ENCODE results near the gene RTL1.

The RTL1 gene

DNA sequence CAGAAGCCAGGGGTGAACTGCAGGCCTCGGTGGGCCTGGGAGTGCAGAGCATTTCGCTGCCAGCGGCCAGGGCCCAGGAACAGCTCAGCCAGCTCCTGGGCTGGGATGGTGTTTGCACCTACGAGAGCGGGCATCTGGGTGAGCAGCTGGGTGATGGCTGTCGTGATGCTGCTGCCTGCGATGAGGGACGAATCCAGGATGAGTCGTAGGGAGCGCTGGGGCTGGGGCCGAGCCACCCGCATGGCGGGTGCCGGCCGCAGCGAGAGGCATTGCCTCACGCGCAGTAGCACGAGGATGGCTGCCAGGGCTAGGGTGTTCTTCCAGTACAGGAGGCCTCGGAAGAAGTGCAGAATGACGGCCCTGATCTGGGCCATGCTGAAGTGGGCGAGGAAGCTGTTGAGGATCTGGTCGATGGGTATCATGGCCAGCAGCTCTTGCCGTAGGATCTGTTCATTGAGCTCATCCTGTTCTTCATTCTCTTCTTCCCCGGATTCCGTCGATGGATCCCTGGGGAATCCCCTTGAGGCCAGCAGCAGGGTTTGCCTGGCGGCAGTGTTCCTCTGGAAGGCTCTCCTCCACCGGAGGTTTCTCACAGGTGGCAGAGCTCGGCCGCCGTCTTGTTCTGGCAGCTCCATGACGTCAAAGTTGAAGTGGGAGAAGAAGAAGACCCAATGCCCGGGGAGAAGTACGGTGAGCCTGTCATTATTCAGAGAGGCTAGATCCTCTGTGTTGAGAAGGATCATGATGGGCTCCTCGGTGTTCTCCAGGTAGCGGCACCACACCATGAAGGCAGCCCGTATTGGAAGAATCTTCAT lies 22.1 kb downstream of the RTL1 start:
- no peak for DNase-seq

DNA sequence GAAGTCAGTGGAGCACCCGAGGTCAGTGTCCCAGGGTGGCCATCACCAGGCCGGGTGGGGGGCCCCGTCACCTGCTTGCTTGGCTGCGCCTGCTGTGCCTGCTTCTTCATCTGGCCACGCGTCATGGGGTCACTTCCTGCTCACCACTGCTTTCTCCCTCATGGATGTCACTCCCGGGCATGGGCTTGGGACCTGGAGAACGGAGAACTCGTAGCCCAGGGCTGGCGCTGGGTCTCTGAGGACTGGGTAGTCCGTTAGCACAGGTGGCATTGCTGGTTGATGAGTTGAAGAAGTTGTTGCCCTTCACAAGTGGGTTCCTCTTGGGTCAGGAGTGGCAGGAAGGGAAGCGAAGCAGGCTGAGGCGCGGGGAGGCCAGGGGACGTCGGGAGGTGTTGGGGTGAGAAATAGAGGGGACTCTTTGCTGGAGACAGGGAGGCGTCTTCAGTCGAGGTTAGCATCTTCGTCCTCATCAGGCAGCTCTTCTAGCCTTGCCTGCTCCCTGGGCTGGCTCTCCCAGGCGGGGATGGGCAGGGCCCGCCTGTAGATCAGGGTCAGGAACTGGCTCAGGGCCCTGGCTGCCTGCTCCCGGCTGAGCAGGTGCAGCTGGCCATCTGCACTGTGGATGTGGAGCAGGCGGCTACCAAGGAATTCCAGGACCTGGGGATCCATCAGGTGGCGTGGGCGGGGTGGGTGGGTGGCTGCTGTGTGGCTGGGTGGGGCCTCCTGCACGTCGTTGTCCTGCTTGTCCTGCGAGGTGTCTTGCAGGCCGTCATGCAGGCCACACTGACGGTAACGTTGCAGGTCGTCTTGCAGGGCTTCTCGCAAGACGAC lies 23.0 kb downstream of the RTL1 start:
- DNase-seq, result no peak

DNA sequence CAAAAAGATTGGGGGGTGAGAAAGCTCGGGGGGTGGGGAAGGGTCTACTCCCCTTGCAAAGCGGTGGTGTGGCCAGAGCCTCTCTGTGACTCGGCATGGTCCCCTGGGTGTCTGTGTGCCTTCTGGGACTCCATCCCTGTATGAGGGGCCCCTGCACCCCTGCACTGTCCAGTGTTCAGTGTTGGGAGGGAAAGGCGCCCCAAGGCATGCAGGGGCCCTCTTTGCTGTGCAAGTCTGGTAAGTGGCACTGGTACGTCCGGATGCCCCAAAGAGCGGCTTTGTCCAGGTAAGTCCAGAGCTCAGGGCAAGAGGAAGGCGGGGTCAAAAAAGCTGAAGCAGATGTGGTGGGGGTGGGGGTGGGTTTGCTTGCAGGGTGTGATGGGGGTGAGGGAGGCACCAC lies 23.7 kb downstream of the RTL1 start:
- DNase-seq, result no peak

DNA sequence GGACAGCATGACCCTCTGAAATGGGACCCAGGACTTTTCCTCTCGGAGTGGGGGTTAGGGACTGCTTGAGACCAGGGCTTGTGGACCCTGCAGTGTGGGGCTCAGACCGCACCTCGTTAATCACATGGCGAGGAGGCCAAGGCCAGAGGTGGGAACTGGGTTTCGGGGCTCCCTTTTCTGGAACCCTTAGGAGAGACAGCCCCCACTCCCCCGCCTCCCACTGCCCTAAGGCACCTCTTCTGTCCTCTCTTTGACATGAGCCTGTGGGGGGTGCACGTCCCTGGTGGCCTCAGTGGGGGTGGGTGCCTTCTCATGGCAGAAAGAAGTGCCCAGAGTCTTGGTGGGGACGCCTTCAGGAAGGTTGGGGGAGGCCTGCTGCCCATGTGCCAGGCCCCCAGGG lies 24.3 kb downstream of the RTL1 start:
- no peak for DNase-seq

DNA sequence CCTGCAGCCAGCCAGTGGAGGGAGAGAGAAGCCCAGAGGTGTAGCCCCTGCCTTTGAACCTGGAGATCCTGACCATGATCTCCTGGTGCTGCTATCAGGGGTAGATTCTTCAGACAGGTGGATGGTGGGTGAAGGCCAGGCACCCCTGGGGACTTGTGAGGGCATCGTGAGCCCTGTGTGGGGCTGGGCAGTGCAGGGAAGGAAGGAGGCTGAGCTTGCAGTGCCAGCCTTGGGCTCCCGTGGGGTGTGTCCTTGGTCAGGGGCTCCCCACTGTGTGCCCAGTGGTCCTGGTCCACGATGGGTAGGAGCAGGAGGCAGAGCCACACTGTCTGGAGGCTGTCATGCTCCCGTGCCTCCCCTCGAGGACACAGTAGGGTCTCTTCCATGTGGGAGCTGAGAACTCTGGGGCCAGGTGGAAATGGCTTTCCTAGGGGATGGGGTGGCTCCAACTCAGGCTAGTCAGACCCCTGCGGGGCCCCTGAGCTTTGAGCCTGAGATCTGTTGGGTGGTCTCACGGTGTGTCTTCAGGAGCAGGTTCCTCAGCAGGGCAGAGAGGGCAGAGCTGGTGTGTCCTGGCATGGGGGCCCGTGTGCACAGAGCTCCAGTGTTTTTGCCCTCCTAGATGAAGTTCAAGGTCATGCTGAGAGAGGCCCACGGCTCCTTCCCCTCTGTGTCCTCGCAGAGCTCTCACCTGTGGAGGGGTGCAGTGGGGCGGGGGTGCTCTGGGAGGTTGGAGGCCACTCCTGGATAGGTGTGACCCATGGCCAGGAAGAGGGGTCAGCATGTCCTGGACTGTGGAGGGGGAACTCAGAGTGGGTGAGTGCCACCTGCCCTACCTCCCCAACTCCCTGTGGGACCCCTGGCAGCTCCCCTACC lies 25.0 kb downstream of the RTL1 start:
- no peak for DNase-seq

DNA sequence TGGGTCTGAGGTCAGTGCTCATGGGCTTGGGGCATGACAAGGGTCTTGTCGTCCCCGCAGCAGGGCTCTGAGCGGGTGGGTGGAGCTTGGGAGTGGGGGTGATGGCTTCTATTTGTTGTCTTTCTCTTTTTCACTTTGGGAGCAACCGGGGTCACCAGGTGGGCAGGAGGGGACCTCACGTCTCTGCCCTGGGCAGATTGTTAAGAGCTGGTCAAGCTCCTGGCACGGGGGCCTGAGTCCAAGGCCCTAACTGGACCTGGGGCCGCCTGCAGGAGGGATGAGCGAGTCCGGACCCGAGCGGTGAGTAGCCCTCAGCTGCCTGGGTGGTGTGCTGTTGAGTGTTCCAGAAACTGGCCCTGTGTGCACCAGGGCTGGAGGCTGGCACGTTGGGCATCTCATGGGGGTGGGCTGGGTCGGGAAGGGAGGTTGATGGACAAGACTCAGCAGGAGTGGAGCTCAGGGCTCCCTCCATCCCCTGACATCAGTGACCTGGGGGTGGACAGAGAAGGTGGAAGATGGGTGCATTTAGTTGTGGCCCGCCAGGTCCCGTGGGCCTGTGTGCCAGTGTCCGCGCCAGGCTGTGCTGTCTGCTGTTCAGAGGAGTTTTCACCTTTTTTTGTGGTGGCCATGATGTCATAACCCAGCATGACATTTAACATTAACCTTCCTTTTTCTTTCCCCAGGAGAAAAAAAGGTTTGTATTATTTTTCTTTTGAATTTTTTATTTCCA lies 27.5 kb downstream of the RTL1 start:
- DNase-seq, result no peak

DNA sequence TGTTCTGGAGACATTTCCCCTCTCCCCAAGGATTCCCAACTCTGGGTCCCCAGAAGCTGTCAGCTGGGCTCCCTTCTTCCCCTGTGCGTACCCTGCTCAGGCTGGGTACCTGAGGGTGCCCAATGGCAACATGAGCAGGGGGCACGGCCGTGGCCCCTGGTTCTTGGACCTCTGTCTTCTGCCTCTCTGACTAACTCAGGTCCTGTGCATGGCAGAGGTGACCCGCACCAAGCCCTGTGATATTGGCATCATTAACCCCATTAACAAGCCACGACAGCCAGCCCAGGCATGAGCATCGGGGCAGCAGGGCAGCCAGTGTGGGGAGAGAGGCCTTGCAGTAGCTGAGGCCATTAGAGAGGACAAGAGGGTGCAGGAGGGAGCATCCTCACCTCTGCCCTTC lies 28.4 kb downstream of the RTL1 start:
- DNase-seq, result no peak

DNA sequence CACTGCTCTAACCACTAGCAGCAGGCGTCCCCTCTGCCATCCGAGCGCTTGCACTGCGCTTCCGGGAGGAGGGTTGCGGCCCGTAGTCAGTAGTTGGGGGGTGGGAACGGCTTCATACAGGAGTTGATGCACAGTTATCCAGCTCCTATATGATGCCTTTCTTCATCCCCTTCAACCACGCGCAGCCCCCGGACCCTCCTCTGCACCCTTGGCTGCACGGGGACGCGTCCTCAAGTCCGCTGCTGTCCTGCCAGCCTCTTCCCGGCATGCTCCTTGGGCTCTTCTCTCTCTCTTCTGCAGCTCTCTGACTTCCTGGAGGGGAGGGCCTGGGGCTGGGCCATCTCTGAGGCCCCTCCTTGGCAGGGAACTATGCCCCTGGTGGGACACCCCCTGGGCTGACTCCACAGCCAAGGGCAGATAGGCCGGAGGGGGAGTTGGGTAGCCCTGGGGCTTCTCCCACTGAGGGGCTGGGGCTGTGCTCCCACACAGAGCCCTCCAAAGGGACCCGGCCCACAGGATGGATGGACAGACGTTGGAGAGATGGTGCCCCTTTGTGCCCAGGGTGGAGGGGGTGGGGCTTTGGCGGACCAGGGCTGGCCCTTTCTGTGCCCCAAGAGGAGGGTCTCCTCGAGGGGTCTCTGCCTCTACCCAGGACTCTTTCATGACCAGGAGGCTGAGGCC lies 29.0 kb downstream of the RTL1 start:
- no peak for DNase-seq

DNA sequence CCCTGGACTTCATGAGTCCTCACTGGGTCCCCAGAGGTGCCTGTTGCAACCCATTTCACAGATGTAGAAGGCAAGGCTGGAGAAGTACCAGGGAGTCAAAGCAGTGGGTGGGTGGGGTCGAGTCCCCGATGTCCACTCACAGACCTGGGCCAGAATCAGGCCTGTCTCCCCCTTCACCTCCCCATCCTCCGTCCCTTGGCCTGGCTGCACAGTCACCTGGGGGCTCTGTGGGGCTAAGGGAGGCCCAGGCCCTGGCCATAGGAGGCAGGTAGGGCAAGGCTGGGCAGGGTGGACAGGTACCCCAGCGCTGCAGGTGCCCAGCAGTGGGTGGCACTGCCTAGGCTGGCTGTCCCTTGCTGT lies 29.5 kb downstream of the RTL1 start:
- no peak for DNase-seq

DNA sequence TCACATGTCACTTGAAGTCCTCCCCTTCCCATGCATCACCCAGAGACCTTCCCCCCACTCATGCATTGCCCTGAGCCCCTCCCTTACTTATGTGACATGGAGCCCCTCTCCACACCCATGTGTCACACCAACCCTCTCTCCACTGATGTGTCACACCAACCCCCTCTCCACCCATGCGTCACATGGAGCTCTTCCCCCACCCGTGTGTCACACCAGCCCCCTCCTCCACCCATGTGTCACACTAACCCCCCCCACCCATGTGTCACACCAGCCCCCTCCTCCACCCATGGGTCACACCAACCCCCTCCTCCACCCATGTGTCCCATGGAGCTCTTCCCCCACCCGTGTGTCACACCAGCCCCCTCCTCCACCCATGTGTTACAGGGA lies 30.4 kb downstream of the RTL1 start:
- DNase-seq, result no peak

DNA sequence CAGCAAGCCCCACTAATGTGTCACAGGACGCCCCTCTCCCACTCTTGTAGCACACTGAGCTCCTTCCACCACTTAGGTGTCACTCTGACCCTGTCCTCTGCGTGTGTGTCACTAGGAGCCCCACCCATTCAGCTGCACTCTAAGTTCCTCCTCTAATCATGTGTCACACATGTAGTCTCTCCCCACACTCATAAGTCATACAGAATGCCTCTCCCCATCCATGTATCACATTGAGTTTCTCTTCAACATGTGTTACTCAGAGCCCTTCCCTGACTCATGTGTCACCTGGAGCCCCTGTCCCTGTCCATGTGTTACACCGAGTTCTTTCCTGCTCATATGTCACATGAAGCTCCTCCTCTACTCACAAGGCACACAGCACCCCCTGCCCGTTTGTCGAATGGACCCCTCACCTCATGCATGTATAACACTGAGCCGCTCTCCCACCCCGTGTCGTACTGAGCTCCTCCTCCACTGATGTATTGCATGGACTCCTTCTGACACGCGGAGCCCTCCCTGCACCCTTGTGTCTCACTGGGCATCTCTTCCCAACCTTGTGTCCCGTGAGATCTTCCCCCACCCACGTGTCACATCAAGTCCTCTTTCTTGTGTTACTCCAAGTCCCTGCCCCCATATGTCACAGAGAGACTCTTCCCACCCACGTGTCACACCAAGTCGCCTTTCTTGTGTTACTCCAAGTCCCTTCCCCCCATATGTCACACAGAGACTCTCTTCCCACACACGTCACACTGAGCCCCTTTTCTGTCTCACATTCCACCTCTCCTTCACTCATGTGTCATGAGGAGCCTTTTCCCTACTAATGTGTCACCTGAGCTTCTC lies 31.0 kb downstream of the RTL1 start:
- no peak for DNase-seq

DNA sequence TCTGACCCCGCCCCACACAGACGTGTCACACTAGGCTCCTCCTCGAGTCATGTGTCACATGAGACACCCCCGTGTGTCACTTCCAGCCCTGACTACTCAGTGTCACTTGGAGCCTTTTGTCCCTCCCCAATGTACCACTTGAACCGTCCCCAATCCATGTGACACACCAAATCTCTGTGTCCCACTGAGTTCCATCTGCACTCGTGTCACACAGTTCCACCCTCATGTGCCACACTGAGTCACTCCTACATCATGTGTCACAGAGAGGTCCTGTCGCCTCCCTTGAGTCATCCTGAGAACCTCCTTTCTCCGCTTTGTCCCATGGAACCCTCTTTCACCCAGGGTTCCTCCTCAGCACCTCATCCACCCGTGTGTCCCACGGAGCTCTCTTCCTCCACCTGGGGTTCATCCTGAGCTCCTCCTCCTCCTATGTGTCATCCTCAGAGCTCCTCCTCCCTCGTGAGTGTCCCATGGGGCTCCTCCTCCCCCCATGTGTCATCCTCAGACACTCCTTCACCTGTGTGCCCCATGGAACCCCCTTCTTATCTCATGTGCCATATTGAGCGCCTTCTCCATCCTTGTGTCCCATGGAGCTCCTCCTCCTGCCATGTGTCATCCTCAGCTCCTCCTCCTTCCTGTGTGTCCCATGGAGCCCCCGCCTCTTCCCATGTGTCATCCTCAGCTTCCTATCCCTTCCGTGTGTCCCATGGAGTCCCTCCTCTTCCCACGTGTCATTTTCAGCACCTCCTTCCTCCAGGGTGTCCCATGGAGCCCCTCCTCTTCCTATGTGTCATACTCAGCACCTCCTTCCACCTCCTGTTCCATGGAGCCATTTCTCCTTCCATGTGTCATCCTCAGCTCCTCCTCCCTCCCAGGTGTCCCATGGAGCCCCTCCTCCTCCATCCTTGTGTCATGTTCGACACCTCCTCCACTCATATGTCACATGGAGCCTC lies 32.0 kb downstream of the RTL1 start:
- DNase-seq, result no peak

DNA sequence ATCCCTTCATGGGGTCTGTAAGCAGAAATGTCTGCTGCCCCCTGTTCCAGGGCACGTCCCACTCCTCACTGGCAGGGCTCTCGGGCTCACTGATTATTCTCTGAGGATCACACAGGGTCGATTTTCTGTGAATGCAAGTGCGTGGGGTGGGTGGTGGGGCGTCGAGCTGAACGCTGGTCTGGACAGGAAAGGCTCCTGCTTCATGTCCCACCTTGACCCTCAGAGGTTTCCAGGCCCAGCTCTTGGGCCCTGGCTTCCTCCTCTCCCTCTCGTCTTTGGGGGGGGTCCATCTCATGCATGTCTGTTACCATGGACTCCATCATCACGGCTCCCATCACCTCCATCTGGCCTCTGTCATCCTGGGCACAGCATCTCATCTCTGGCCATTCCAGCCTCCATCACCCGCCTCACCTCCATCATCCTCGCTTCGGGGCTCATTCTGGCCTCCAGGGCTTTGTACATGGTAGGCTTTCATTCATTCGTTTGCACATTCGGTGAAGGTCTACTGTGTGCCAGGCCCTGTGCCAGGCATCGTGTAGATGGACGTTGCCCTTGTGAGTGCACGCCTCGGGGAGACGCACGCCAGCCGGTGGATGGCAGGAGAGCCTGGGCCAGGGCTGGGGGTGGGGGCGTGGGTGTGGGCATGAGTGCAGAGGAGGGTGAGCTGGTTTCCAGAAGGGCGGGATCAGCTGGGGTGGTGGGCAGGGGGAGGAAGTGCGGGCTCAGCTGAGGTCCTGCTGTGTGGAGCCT lies 34.7 kb downstream of the RTL1 start:
- DNase-seq, result no peak

DNA sequence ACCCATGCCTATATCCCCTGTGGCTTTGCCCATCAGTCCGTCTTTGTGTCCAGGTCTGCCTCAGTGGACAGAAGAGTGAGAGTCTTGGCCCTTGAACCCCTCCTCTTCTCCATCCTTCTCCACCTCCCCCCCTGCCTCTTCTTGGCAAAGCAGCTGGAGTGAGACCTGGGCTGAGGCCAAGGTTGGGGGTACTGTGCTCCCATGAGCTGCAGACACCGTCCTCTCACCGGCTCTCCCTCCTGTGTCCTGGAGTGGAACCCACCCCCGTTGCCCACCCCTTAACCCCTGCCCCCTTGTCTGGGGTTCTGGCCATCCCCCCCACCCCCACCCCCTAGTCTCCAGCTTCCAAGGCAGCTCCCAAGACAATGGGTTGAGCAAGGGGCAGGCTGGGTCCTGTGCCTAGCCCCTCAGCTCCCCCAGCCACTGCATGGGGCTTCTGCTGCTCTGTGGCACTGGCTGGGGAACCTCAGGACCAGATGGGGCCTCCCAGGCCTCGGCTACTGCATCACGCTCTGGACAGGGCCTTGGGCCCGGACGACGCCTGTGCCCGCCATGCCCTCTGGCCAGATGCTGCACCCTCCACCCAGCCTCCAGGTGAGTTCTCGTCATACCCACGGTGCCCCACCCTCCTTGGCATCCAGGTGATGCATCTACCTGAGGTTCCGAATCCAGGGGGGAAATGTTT lies 35.7 kb downstream of the RTL1 start:
- DNase-seq, result no peak

DNA sequence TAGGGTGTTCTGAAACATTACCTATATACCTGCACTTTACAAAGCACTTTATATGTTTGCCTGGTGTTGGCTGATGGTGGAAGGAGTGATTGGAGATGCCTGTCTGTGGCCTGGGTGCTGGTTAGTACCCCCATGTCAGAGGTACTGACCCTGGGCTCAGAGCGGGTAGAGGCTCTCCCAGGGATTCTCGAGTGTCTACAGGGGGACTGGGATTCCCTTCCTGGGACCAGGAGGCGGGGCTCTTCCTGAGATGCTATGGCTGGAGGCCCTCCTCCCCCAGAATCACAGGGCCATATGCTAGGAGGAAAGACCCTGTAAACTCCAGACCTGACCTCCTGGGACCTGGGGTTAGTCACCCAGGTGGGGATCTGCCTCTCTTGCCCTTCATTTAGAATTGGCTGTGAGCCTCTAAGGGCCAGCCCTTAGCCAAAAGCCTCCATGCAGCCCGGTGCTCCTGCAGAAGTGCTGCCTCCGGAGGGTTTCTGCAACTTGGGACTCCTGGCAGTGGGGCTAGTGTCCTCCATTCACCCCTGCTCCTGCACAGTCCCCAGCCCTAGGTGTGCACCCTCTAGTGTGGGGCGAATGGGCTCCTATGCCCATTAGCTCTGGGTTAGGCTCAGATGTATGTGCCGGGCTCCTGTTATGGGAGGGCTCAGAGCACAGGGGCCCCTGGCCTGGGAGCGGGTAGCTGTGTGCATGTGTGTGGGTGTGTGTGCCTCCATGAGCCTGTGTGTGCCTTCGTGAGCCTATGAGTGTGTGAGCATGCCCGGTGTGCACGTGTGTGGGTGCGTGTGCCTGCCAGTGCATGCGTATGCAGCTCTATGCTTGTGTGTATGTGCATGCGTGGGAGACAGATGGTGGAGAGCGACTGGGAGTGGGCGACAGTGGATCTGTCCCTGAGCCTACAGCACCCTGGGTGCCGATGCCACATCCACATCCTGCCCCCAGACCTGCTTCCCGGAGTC lies 36.6 kb downstream of the RTL1 start:
- DNase-seq, result no peak

DNA sequence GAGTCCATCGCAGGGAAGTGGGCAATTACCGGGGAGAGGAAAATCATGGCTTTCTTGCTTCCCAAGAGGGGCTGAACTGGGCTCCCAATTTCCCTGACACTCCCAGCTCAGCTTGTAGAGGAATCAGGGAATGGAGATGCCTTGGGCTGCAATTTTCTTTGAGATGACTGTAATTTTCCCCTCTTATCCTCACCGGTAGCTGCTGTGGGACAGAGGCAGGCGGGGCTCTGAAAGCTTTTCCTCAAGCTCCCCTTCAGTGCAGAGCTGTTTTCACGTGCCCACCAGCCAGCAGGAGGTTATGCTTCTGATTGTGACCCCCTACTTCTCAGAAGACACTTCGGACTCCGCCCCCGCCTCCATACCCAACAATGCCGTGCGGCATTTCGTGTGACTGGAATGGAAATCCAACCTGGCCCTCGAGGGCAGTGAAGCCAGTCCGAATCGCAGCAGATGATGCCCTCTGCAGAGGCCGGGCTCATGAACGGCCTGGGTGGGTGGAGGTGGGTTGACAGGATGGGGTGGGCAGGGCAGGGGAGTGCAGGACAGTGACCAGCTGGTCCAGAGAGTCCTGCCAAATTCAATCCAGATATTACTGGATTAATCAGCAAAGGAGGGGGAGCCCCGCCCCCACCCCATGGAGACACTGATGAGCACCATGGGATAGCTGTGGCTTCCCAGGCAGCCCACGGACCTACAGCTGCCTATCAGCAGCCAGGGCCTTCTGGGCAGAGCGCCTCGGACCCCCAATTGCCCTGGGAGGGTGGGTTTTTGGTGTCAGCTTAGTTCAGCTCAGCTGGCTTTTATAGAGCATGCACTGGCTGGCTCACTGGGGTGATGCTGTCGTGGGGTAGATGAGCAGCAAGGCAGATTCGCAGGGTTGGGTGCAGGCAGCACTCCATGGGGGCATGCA lies 37.6 kb downstream of the RTL1 start:
- no peak for DNase-seq
